HG03520 (cell line): ENCODE results near the gene KIAA0825.

Source experiments
- ATAC-seq: cut with Tn5 transposase; IDR thresholded peaks from one replicate; pipeline ENCODE4 v1.9.1; 2021; ENCODE audit warnings: mild to moderate bottlenecking, moderate library complexity; ENCODE audit not compliant: unreplicated experiment

Gene KIAA0825

GRCh38 chr5:94250985-94251384 lies 367.4 kb downstream of the KIAA0825 start:
- ATAC-seq, result no peak

- no peak for ATAC-seq
These were observed 369.0 kb downstream of the KIAA0825 start for GRCh38 chr5:94249430-94249829.

- ATAC-seq, result no peak
These were observed 370.1 kb downstream of the KIAA0825 start for GRCh38 chr5:94248175-94248875.

- no peak for ATAC-seq
These were observed 372.8 kb downstream of the KIAA0825 start for GRCh38 chr5:94245608-94246007.

- no peak for ATAC-seq
These were observed 373.5 kb downstream of the KIAA0825 start for GRCh38 chr5:94244921-94245320.

- ATAC-seq, result no peak
These were observed 374.8 kb downstream of the KIAA0825 start for GRCh38 chr5:94243612-94244011.

- no peak for ATAC-seq
These were observed 377.3 kb downstream of the KIAA0825 start for GRCh38 chr5:94240993-94241651.

- no peak for ATAC-seq
These were observed 377.8 kb downstream of the KIAA0825 start for GRCh38 chr5:94240596-94240992.

GRCh38 chr5:94240134-94240533 lies 378.3 kb downstream of the KIAA0825 start:
- no peak for ATAC-seq

GRCh38 chr5:94239266-94239665 lies 379.1 kb downstream of the KIAA0825 start:
- no peak for ATAC-seq

- ATAC-seq, result no peak
These were observed 383.4 kb downstream of the KIAA0825 start for GRCh38 chr5:94234987-94235386.

- ATAC-seq, result no peak
These were observed 389.6 kb downstream of the KIAA0825 start for GRCh38 chr5:94228791-94229190.

- no peak for ATAC-seq
These were observed 395.2 kb downstream of the KIAA0825 start for GRCh38 chr5:94223235-94223634.

GRCh38 chr5:94218374-94218773 lies 400.0 kb downstream of the KIAA0825 start:
- no peak for ATAC-seq

- ATAC-seq, result no peak
These were observed 400.7 kb downstream of the KIAA0825 start for GRCh38 chr5:94217745-94218144.

GRCh38 chr5:94217216-94217615 lies 401.2 kb downstream of the KIAA0825 start:
- no peak for ATAC-seq

GRCh38 chr5:94212476-94212875 lies 405.9 kb downstream of the KIAA0825 start:
- ATAC-seq, result no peak

- ATAC-seq, result no peak
These were observed 408.5 kb downstream of the KIAA0825 start for GRCh38 chr5:94209774-94210355.

GRCh38 chr5:94209272-94209671 lies 409.1 kb downstream of the KIAA0825 start:
- no peak for ATAC-seq

GRCh38 chr5:94199566-94199965 lies 418.8 kb downstream of the KIAA0825 start:
- ATAC-seq, result no peak

GRCh38 chr5:94197970-94198369 lies 420.4 kb downstream of the KIAA0825 start:
- no peak for ATAC-seq

- no peak for ATAC-seq
These were observed 421.5 kb downstream of the KIAA0825 start for GRCh38 chr5:94196953-94197352.
